Measurements from ENCODE around the gene KLK3.

Gene KLK3

DNA sequence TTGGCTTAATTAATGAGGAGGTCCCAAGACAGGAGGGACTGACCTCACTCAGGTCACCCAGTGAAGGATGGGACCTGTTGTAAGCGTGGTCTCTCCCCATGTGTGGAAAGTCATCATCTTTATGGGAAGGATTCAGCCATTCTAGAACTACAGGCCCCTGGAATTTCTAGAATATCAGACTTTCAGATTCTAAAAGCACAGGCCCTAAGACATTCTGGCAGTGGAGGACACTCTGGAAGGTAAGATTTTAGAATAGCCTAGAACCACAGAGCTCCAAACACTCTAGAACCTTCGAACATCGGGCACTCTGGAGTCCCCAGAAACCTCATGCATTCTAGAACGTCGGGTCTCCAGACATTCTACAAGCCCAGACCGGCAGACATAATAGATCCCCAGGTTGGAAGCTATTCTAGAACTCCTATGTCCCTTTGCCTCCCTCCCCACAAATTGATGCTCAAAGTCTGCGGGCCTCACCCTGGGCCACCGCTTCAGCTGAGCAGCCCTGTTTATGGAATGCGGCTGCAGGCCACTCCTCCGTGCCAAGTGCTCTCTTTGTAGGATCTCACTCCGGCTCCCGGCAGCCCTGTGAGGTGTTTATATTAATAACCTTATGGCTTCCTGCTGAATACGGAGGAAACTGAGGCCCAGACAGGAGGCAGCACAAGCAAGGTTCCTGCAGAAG lies 19.5 kb upstream of the KLK3 start:
- no peaks in the 10 kb centered on the region for H3K9me3 ChIP-seq (ENCODE audit: severe bottlenecking)
- no peak overlapping the region for H3K27ac ChIP-seq (ENCODE audit: poor library complexity, severe bottlenecking)
- no peak for TF ChIP-seq CTCF (IDR thresholded peaks at IDR 0.05; ENCODE audit: poor library complexity, severe bottlenecking)
- no peaks in the 10 kb centered on the region for H3K36me3 ChIP-seq (ENCODE audit: low read depth)
- peaks cover 3% of the 10 kb centered on the region for H3K4me1 ChIP-seq (ENCODE audit: insufficient read depth, poor library complexity, severe bottlenecking)
- H3K27me3 ChIP-seq (ENCODE audit: insufficient read depth, poor library complexity, severe bottlenecking) = no peaks in the 10 kb centered on the region
- ATAC-seq (ENCODE audit: low read depth) (peak; percentile 35), DNase-seq (ENCODE audit: low spot score) (no peak)
- peak overlapping the region; percentile 37 for H3K4me3 ChIP-seq (ENCODE audit: severe bottlenecking)

GRCh38 chr19:50835785-50836542 lies 18.8 kb upstream of the KLK3 start:
- DNase-seq (ENCODE audit: low spot score) = no peak

DNA sequence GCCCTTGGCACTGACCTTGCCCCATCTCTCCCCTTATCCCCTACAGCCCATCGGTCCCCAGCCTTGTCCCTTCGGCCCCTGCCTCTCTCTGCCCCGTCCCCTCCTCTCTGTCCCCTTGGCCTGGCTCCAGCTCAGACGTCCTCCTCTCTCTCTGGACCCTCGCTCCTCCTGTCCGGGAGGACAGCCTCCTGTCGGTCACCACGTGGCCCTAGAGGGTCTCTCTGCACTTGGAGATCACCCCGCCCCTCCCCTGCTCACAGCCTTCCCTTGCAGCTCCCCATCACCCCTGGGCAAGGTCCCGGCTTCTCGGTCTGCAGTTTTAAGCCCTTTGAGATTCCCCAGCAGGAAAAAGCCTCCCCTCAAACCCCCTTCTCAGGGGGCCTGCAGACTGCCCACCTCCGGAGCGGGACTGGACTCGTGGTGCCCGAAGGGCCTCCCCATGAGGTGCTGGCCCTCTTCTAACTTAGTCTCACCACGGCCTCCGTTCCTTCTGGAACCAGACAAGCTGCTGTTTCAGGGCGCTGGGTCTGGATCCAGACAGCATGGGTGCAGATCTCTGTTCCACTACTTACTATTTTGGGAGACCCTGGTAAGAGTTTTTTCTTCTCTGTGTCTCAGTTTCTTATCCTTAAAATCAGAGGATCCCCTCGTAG lies 18.0 kb upstream of the KLK3 start:
- Histone ChIP-seq H3K4me3 (ENCODE audit: severe bottlenecking) (no peak overlapping the region), H3K9me3 (ENCODE audit: severe bottlenecking) (no peaks in the 10 kb centered on the region), H3K27ac (ENCODE audit: poor library complexity, severe bottlenecking) (no peak overlapping the region), H3K36me3 (ENCODE audit: low read depth) (no peaks in the 10 kb centered on the region), H3K4me1 (ENCODE audit: insufficient read depth, poor library complexity, severe bottlenecking) (peaks cover 3% of the 10 kb centered on the region), H3K27me3 (ENCODE audit: insufficient read depth, poor library complexity, severe bottlenecking) (no peaks in the 10 kb centered on the region)
- DNase-seq (ENCODE audit: low spot score) = no peak
- no peak for TF ChIP-seq CTCF (IDR thresholded peaks at IDR 0.05; ENCODE audit: poor library complexity, severe bottlenecking)
- no peak for ATAC-seq (ENCODE audit: low read depth)

More at GRCh38 chr19:50835785-50836542, 18.8 kb upstream of the KLK3 start:
- Histone ChIP-seq H3K4me3 (ENCODE audit: severe bottlenecking) (peak overlapping the region; percentile 37), H3K9me3 (ENCODE audit: severe bottlenecking) (no peaks in the 10 kb centered on the region), H3K27me3 (ENCODE audit: insufficient read depth, poor library complexity, severe bottlenecking) (no peaks in the 10 kb centered on the region), H3K36me3 (ENCODE audit: low read depth) (no peaks in the 10 kb centered on the region), H3K27ac (ENCODE audit: poor library complexity, severe bottlenecking) (no peak overlapping the region), H3K4me1 (ENCODE audit: insufficient read depth, poor library complexity, severe bottlenecking) (peaks cover 3% of the 10 kb centered on the region)
- no peak for TF ChIP-seq CTCF (IDR thresholded peaks at IDR 0.05; ENCODE audit: poor library complexity, severe bottlenecking)
- ATAC-seq (ENCODE audit: low read depth) = peak; percentile 87

GRCh38 chr19:50837300-50837699 lies 17.4 kb upstream of the KLK3 start:
- ATAC-seq (ENCODE audit: low read depth) (no peak), DNase-seq (ENCODE audit: low spot score) (no peak)
- TF ChIP-seq CTCF (IDR thresholded peaks at IDR 0.05; ENCODE audit: poor library complexity, severe bottlenecking) = no peak
- Histone ChIP-seq H3K9me3 (ENCODE audit: severe bottlenecking) (no peaks in the 10 kb centered on the region), H3K27ac (ENCODE audit: poor library complexity, severe bottlenecking) (no peak overlapping the region), H3K4me1 (ENCODE audit: insufficient read depth, poor library complexity, severe bottlenecking) (peaks cover 3% of the 10 kb centered on the region), H3K4me3 (ENCODE audit: severe bottlenecking) (no peak overlapping the region), H3K36me3 (ENCODE audit: low read depth) (no peaks in the 10 kb centered on the region), H3K27me3 (ENCODE audit: insufficient read depth, poor library complexity, severe bottlenecking) (no peaks in the 10 kb centered on the region)
